Measurements from ENCODE around the gene MS4A15.
"Not testable (repeated sequence)": the region's sequence is repeated elsewhere in the genome, so short reads cannot be mapped to it uniquely, and the experiment has no call there.

MS4A15 gene

DNA sequence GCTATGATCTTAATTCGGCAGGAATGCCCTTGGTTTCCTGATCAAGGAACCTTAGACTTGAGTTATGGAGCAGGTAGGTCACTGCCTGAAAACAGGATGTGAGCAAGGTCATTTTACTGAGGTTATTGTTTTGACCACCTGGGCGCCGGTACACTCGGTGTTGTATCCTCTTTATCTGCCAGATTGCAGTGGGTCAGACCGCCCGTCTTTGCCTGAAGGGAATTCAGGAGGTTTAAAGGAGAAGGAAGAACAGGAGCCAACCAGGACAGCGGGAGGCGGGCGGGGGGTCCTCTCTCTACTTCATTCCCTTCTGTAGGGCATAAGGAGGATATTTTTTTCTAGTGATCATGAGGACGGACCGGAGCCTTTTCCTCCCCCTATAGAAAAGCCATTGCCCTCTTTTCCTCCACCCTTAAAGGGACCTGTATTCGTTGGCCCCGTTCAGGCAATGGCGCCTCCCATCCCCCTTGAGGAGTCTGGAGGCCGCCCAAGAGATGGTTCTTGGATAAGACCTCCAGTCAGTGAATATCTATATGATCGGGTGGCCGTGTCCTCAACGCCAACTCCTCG, 649 bp downstream of the MS4A15 start:
- DNase-seq = no peak

DNA sequence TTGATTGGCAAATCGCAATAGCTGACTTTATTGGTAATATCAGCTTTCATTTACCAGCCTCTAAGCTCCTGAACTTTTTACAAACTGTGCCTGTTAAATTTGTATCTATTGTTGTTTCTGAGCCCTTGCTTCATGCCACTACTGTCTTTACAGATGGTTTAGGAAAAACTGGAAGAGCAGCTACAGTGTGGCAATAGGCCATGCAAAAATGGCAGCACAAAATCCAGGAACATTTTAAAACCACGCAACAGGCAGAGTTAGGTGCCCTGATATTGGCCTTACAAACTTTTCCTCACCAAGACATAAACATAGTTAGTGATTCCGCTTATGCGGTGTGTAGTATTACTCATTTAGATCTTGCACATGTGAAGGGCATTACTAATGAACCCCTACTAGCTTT, 2.0 kb downstream of the MS4A15 start:
- DNase-seq = not testable (repeated sequence)

DNA sequence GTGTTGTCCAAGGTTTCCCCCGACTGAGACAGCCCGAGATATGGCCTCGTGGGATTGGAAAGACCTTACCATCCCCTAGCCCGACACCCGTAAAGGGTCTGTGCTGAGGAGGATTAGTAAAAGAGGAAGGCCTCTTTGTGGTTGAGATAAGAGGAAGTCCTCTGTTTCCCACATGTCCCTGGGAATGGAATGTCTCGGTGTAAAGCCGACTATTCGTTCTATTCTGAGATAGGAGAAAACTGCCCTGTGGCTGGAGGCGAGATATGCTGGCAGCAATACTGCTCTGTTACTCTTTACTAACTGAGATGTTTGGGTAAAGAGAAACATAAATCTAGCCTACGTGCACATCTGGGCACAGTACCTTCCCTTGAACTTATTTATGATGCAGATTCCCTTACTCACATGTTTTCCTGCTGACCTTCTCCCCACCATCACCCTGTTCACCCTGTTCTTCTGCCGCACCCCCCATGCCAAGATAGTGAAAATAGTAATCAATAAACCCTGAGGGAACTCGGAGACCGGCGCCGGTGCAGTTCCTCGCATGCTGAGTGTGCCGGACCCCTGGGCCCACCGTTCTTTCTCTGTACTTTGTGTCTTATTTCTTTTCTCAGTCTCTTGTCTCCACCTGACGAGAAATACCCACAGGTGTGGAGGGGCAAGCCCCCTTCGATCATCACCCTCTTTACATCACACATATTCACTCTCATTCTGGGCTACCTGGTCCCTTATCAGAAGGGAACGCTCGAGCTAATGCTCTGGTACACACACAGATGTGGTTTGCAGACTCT, 3.0 kb downstream of the MS4A15 start:
- not testable (repeated sequence) for DNase-seq

DNA sequence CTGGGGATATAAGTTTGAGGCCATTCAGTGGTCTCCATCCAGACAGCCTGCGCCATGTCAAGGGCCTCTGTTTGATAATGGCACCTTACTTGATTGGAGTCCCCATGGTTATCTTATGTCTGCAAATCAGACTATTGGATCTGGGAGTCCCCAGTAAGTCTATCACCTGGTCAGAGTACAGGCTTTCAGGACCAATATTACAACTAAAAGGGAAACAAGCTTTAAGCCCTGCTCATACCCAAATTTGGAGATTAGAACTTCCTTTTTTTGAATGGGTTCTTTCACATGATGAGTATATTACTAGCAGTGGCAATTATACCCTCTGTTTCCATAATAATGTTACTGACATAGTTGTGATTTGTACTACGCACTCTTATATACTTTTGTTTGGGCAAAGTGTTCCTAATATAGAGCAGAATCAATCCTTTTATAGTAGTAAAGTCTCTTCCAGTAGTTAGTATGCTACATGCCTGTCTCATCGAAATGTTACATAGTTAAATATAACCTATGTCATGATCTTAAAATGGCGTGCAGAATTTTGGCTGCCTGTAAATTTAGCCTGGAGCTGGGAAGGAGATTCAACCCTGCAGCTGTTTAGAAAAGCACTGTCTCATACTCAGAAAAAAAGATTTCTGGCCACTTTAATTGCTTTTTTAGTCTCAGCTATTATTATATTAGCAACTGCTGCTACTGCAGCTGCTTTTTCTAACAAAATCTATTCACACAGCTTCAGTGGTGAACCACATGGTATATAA, 4.9 kb downstream of the MS4A15 start:
- no peak for DNase-seq

DNA sequence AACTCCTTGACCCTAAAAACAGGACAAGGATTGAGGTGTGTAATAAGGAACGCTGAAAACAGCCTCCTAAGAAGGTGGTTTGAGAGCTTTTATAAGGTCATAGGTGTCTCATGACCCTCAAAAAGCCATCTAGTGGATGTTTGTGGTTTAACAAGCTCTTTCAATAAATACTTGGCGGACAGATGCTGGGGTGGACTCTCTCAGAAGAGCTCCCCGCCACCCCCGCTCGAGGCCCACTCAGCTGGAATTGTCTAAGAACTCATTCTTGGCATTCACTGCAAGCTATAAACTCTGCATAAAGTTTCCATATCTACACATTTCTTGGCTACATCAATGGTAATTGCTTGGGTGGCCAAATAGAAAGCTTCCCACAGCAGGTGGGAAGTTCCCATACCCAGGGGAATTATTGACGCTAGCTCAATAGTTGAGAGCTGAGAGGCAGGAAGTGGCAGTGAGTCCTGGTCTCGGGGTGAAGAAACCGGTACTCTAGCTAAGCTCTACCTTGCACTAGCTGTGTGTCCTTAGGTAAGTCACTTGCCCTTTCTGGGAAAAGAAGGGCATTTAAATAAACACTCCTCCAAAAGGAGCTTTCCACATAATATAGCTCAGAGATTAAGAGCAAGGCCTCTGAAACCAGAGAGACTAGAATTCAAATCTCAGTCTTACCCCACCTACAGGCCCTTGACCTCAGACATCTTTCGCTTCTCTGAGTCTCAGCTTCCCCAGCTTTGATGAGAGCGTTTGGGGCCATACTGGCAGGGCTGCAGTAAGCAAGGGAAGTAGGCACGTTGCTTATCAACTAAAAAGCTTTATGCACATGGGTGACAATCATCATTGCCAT, 6.4 kb downstream of the MS4A15 start:
- no peak for DNase-seq

DNA sequence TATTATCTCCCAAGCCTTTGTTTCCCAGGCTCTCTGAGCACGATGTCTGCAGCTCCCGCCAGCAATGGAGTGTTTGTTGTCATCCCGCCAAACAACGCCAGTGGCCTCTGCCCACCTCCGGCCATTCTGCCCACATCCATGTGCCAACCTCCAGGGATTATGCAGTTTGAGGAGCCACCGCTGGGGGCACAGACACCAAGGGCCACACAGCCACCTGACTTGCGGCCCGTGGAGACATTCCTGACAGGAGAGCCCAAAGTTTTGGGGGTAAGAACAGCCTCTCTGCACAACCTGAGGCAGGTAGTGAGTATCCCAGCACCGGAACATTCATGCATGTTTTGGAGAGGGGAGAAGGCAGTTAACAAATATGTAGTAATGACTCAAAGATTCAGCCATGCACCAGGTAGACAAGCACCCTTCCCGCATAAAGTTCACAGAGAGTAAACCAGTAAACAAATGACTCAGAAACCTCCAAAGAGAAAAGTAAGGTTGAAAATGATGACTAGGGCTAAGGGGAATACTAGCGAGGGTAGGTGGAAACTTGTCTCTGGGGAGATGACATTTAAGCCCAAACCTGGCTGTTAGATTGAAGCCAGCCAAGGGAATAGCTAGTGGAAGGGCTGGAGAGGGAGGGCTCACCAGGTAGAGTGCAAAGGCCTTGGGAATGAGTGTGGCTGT, 7.2 kb downstream of the MS4A15 start:
- no peak for DNase-seq

DNA sequence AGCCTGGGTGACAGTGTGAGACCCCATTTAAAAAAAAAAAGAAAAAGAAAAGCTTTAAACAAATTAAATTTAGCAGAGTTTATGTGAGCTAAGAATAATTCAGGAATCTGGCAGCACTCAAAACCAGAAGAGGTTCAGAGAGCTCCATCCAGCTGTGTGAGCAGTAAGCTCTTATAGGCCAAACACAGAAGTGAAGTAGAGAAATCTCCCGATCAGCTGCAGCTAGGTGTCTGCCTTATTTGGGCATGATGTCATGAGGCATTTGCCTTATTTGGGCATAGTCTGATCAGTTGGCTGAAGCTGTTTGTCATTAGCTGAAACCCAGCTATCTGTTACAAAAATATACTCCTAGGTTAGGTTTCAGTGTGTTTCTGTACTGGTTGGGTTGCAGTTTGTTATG, 8.2 kb downstream of the MS4A15 start:
- no peak for DNase-seq

DNA sequence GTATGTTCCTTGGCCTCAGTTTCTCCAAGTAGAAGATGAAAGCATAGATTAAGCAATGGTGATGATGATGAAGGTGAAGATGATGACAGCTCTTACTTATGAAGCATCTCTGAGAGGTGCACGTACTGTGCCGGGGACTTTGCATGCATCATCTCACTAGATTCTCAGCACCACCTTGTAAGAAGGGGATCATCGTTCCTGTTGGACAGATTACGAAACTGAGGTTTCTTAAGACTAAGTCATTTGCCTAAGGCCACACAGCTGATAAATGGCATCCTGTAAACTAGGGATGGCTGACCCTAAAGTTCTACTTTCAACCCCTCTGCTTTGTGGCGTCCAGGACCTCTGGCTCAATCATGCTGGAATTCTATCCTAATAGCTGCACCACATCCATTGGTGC, 8.7 kb downstream of the MS4A15 start:
- no peak for DNase-seq

DNA sequence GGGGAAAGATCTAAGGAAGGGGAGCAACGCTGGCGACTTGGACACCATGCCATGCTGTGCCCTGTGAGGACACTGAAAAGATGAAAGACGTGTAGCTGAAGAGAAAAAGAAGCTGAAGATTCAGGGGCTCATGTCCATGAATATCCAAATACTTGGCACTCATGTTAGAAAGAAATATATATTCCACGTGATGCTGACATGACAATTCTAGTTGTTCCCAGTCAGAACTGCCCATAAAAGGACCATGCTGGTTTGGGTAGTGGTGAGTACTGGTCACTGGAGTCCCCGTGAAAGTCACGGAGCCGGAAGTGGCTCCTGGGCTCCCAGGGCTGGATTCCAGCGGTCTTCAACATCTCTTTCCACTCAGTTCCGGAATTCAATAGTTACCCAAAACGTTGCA, 9.9 kb downstream of the MS4A15 start:
- no peak for DNase-seq

DNA sequence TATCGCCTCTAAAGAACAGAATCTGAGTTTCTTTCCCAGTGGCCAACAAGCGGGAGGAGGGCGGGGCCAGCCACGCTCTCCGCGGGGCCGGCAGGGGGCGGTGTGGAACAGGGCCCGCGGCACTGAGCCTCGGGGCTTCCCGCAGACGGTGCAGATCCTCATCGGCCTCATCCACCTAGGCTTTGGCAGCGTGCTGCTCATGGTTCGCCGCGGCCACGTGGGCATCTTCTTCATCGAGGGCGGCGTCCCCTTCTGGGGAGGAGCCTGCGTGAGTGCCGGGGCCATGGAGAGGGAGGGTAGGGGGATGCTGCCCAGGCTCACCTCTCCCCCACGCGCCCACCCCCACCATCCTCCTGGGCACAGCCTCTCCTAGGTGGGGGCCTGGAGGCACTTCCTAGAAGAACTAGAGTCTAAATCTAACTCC, 10.7 kb downstream of the MS4A15 start:
- DNase-seq = no peak

DNA sequence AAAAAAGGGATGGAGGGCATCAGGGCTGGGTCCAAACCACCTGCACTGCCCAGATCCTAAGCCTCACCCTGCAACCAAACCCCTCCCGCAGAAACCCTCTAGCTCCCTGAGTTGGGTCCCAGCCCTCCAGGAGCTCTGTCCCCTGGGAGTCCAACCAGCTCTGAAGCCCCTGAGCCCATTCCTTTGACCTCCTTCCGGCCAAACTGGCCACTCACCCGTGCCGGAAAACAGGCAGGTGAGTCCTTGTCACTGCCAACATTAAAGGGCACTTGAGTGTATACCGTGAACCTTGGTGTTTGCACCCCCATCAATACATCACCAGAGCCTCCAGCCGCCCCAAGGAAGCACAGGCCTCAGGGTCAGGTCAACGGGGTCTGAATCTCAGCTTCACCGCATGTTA, 11.5 kb downstream of the MS4A15 start:
- no peak for DNase-seq

DNA sequence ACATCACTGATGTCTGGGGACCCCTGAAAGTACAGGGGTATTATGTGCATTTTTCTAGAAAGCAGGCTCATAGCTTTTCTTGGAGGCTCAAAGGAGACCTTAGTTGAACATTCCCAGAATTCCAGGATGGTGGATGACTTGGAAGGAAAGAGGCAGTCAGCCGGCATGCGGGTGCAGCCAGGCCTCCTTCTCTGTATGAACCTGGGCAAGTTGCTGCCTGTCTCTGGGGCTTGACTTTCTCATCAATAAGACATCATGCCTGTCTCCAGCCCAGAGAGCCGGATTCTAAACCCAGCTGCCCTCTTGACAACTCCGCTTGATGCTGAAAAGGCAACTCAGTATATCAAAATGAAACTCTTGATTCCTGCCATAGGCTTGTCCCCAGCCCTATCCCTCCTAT, 12.6 kb downstream of the MS4A15 start:
- no peak for DNase-seq

DNA sequence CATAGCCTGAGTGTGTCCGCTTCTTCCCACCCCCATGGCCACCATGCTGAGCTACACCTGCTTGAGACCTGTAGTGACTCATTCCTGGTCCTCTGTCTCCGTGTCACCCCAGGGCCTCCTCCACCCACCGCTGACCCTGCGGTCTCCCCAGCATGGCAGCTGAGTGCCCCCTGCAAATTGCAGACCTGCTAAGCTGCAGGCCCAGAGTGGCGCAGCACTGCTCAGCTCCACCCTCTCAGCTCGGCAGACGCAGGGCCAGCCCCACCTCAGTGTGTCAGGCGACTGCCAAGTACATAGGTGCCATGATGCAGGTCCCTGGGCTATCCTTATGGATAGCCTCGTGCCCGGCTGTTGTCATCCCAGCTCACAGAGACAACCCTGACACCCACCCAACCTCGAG, 13.1 kb downstream of the MS4A15 start:
- no peak for DNase-seq

DNA sequence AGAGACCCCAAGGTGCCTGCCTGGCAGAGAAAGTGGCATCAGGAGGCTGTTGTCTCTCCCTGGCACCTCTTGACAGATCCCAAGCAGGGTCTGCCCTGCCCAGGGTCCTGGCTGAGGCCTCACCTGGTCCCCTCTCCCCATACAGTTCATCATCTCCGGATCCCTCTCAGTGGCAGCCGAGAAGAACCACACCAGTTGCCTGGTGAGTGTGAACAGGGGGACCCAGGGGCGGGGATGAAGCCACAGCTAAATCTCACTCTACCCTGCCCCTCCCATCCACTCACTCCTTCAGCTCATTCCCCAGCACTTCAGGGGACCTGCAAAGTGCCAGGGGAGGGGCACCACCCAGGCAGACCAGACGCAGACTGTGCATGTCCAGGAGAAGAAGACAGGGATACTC, 14.5 kb downstream of the MS4A15 start:
- DNase-seq = no peak

DNA sequence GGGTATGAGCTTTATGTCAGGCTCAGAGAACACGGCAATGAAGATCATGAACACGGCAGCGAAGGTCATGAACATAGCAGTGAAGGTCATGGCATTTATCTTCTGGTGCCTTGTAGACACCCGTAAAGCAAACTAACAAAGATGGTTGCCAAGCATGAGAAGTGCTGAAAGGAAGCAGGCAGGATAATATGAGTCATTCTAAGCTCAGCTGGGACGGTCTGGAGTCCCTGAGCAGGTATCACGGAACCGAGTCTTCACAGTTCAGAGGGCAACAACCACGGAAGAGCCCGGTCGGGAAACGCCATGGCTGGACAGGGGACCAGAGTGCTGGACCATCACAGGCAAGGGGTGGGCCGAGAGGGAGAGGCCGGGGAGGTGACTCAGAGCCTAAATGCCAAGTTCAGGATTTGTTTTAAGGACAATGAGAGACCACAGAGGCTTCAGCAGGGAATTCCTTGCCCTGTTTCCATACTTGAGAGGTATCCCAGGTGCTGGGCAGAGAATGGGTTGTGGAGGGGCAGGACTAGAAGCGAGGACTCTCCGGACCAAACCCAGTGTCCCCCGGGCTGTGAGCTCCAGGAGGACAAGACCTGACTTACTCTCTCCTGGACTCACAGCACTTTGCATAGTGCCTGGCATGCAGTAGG, 15.3 kb downstream of the MS4A15 start:
- no peak for DNase-seq

DNA sequence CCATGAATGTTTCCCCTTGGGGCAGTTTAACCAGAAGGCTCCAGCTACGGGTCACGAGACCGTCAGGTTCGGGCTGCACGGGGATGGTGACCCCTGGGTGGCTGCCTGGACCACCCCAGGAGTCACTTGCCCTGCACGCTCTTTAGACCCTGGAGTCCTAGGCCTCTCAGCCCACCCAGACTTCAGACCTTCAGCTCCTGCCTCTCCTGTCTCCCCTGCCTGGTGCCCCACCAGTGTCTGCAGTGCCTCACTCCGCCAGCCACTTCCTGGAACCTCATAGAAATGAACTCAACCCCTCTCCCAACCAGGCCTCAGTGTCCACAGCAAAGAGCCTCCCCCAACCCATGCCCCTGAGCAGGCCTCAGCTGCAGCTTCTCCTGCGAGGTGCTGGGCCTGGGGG, 16.0 kb downstream of the MS4A15 start:
- DNase-seq = no peak

DNA sequence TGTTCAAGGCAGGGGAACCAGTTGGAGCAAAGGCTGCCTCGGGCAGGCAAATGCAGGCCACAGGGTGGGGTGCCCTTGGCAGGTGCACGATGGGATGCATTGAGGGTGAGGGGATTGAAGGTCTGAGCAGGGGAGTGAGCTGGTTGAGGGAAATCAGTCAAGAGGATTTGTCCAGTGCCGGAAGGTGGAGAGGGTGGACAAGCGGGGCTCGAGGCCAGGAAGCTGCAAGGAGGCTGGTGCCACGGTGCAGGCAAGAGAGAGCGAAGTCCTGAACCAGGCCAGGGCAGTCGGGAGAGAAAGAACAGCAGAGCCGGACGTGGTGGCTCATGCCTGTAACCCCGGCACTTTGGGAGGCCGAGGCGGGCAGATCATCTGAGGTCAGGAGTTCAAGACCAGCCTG, 18.1 kb downstream of the MS4A15 start:
- DNase-seq = no peak

DNA sequence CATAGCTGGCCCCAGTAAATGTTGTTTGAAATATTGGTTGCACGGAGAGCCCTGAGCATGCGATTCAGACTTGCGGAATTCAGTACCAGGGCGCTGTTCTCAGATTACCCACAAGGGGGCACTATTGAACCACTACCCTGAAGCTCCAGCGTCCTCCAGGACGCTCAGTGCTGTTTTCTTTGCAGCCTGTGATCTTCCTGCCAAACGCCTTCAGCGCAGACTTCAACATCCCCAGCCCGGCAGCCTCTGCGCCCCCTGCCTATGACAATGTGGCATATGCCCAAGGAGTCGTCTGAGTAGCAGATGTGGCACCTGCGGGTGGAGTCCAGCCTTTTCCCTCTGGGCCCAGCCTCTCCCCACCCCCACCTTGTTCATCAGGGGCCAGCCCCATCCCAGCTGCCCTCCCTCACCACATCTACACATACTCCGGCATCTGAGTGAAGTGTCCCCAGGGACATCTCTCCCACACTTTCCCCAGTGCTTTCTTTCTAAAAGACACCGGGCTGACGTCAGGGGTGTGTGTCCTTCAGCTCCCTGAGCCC, 18.8 kb downstream of the MS4A15 start:
- peak; percentile 70 for DNase-seq

DNA sequence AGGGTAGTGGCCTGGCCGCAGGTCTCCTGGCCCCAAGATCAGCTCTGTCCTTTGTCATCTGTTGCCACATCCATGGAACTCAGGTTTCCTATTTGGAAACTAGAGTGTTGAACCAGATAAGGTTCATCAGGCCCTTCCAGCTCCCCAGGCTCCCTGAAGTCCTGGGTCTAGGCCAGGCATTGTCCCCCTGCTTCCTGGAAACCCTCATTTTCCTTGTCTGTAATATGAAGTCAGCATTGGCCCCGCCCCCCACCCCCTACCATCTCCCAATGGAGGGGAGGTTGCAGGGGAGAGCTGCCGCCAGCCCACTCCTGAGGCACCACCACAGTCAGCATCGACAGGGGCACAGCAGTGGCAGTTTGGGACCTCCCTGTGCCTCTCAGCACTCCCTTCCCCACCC, 19.5 kb downstream of the MS4A15 start:
- DNase-seq = no peak

DNA sequence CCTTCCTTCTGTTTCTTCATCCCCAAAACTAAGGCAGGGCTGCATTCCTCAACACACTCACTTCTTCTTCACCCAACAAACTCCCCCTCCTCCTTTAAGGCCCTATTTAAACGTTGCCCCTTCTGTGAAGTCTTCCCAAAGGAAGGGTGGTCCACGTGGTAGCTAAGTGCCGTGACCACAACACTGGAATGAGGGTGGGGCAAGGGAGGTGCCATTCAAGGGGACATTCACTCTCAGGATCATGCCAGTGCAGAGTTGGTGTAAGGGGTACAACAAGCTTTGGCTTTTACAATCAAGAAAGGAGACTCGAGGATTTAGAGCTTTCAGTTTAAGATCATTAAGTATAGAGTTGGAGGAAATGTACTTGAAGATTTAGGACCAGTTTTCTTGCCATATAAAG, 20.4 kb downstream of the MS4A15 start:
- no peak for DNase-seq

DNA sequence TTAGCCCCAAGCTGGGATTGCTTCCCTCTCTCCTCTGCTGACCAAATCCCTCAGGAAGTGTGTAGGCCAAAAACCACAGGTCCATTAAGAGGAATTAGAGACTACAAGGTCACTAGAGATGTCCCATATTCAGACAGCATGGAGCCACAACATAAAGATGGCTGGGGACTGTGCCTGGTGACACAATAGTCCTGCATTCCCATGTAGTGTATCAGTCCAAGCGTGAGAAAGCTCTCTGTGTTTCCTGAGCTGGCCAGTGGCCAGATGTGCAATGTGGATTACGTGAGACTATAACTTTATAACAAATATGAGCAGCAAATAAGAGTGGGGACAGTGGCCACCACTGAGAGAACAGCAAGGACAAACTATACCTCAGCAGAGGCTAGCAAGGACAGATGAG, 20.9 kb downstream of the MS4A15 start:
- DNase-seq = no peak

DNA sequence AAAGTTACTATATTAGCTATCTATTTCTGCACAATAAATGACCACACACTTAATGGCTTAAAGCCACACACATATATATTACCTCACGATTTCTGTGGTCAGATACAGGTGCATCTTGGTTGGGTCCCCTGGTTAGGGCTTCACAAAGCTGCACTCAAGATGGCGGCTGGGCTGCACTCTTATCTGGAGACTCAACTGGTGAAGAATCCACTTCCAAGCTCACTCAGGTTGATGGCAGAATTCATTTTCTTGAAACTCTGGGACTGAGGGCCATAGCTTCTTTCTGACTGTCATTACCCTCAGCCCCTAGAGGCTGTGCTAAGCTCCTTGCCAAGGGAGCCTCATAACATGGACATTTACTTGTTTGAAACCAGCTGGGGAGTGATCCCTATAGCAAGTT, 23.4 kb downstream of the MS4A15 start:
- DNase-seq = no peak
